Esophagus squamous epithelium (tissue), 5 donors: ENCODE measurements around the gene ETV6. TPM values are rescaled to one million over a fixed set of nuclear protein-coding genes. Genes with fewer than 3 reads are reported as not detected.

ENCODE experiments used
- DNase-seq: peaks from one replicate; lab custom pipeline; 2025; lab: John Stamatoyannopoulos, UW
- H3K27ac ChIP-seq, 4 donors: fragments of 200-600 bp; sonication (generic); one replicate each; pipeline ENCODE4 v1.5.1; 2016 to 2019; ENCODE audit warnings: mild to moderate bottlenecking in 1 of 4
- H3K27me3 ChIP-seq, 4 donors: fragments of 200-600 bp; sonication (generic); 1 replicate in 3 of 4; 2 replicates in 1 of 4; pipeline versions ENCODE4 v1.5.1 to v1.6.0; 2017 to 2021; ENCODE audit warnings: antibody characterized with exemption in 1 of 4
- H3K36me3 ChIP-seq, 3 donors: fragments of 200-600 bp; sonication (generic); one replicate each; pipeline ENCODE4 v1.5.1; 2016 to 2019
- H3K4me1 ChIP-seq, 3 donors: fragments of 200-600 bp; sonication (generic); one replicate each; pipeline ENCODE4 v1.5.1; 2017 to 2019
- H3K4me3 ChIP-seq, 4 donors: fragments of 200-600 bp; sonication (generic); 1 replicate in 3 of 4; 2 replicates in 1 of 4; pipeline ENCODE4 v1.5.1; 2016 to 2019; ENCODE audit warnings: mild to moderate bottlenecking in 2 of 4, moderate library complexity in 1 of 4
- H3K9me3 ChIP-seq, 3 donors: fragments of 200-600 bp; sonication (generic); one replicate each; pipeline ENCODE4 v1.5.1; 2016 to 2019
- POLR2A ChIP-seq, 4 donors: fragments of 450-650 bp; IDR thresholded peaks; one replicate each; pipeline ENCODE4 v1.6.1; 2017; ENCODE audit warnings: antibody characterized with exemption in 4 of 4, mild to moderate bottlenecking in 4 of 4, moderate library complexity in 3 of 4
- WGBS, 2 donors: methylation state at CpG; one replicate each; pipeline ENCODE4 v1.1.5; 2018; 5-methylcytosine and 5-hydroxymethylcytosine counted together
- intact Hi-C: fragments of 100-400 bp; cut with DNase I; formaldehyde crosslinking; loops from one replicate; pipeline ENCODE4 v1.15.0; 2022
- total RNA-seq, 4 donors: library from RNA; depleted of rRNA; stranded (reverse); fragments of >200 nt; gene quantifications; one replicate each; pipeline ENCODE4 v1.1.0, GENCODE V29; 2016
- TF ChIP-seq, protein P1 (sequence below), 6 experiments: fragments of 450-650 bp in 4 of 6; fragments of 200-600 bp in 2 of 6; sonication (generic) in 2 of 6; IDR thresholded peaks; one replicate each; pipeline ENCODE4 v1.5.1; 2016 to 2019; ENCODE audit warnings: antibody characterized with exemption in 6 of 6, mild to moderate bottlenecking in 4 of 6, moderate library complexity in 4 of 6
- donor health status: DM: yes; HTN: yes; CAD: no.

Gene ETV6
- total RNA-seq, 4 donors from 2014 or later = 11.3 to 17.3 (median 13.8) TPM

DNA sequence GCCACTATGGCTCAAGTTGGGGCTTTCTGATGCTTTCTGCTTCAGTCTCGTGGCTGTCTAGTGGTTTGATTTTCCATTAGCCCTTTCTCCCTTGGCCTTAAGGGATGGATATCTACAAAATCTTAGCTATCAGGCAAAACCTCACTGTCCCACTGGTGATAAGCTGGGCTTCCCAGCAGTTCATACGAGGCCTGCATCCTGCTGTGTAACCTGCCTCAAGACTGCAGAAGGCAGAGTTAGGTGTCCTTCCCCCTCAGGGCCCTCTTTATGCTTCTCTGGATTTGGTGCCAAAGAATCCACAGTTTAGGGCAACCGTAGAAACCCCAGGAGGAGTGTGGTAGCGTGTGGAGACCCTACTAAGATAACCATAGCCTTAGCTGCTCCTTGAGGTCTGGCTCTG is 38.9 kb downstream of the ETV6 start:
- Histone ChIP-seq H3K27me3 (no peaks in the 10 kb centered on the region), H3K27ac (peak overlapping the region in 1 of 4 donors; percentile 35), H3K4me3 (no peak overlapping the region), H3K9me3 (no peaks in the 10 kb centered on the region), H3K4me1 (peaks cover 11 to 71% (median 22%) of the 10 kb centered on the region in 3 donors), H3K36me3 (no peaks in the 10 kb centered on the region)
- no peak for DNase-seq
- intact Hi-C loops = no loop called here
- WGBS, 2 donors = 70% methylated on average over 4 of the region's 4 CpGs; no CpG with 5 or more reads in 1 of the 2 donors
- TF ChIP-seq, protein P1, sequence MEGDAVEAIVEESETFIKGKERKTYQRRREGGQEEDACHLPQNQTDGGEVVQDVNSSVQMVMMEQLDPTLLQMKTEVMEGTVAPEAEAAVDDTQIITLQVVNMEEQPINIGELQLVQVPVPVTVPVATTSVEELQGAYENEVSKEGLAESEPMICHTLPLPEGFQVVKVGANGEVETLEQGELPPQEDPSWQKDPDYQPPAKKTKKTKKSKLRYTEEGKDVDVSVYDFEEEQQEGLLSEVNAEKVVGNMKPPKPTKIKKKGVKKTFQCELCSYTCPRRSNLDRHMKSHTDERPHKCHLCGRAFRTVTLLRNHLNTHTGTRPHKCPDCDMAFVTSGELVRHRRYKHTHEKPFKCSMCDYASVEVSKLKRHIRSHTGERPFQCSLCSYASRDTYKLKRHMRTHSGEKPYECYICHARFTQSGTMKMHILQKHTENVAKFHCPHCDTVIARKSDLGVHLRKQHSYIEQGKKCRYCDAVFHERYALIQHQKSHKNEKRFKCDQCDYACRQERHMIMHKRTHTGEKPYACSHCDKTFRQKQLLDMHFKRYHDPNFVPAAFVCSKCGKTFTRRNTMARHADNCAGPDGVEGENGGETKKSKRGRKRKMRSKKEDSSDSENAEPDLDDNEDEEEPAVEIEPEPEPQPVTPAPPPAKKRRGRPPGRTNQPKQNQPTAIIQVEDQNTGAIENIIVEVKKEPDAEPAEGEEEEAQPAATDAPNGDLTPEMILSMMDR (IDR thresholded peaks at IDR 0.05) = no peak
- TF ChIP-seq POLR2A (IDR thresholded peaks at IDR 0.05) = no peak

DNA sequence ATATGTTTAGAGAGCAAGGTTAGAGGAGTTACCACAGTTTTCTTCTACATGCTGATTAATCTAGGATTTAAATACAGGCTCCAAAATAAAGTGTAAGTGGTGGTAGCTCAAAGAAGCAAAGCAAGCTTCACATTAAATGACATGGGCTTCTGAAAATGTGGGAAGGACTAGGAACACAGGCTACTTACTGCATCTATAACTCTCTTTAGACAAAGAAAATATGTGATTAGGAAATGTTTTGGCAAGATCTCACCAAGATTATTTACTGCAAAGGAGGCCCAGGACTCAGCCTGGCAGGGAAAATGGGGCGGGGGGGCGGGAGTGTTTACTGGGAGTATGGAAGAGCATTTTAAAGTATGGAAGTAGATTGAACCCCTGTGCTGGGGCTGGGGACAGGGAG is 39.4 kb downstream of the ETV6 start:
- intact Hi-C loops = no loop called here
- DNase-seq = no peak
- H3K9me3 ChIP-seq = no peaks in the 10 kb centered on the region
- H3K27ac ChIP-seq = no peak overlapping the region
- H3K36me3 ChIP-seq = no peaks in the 10 kb centered on the region
- TF ChIP-seq POLR2A (IDR thresholded peaks at IDR 0.05) = no peak
- TF ChIP-seq, protein P1 (IDR thresholded peaks at IDR 0.05) = no peak
- H3K4me3 ChIP-seq = no peak overlapping the region
- H3K4me1 ChIP-seq = peaks cover 11 to 73% (median 19%) of the 10 kb centered on the region in 3 donors
- 80 to 84% methylated on average over 1 to 2 of the region's 2 CpGs for WGBS, 2 donors
- no peaks in the 10 kb centered on the region for H3K27me3 ChIP-seq

DNA sequence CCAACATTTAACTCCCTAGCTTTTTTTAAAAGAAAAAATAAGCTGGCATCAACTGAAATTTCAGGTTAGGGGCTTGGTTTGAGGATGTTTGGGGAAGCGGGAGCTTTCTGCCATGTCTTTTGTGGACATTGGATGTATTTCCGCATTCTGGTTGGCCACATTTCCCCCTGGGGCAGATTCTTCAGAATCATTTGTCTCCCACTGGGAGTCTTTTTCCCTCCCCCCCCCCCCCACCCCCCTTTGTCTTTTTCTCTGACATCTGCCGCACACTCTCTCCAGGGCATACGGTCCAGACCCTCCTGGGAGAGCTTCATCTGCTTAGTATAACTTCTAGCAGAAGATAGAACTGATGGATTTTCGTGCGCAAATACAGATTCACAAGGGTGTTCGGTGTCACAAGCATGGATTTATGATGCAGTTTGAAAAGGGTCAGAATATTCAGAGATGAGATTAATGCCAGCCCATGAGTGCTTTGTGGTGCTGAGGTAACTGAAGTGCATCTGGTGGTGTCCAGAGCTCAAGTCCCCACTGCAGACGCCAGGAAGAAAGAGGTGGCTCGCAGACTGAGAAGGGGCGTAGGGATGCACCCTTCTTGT is 40.2 kb downstream of the ETV6 start:
- Histone ChIP-seq H3K4me3 (no peak overlapping the region), H3K36me3 (no peaks in the 10 kb centered on the region), H3K27ac (no peak overlapping the region), H3K27me3 (no peaks in the 10 kb centered on the region), H3K4me1 (peaks cover 11 to 73% (median 19%) of the 10 kb centered on the region in 3 donors), H3K9me3 (no peaks in the 10 kb centered on the region)
- intact Hi-C loops = no loop called here
- TF ChIP-seq, protein P1 (IDR thresholded peaks at IDR 0.05) = no peak
- no peak for TF ChIP-seq POLR2A (IDR thresholded peaks at IDR 0.05)
- 88 to 94% methylated on average over 9 to 10 of the region's 10 CpGs for WGBS, 2 donors
- DNase-seq = no peak

DNA sequence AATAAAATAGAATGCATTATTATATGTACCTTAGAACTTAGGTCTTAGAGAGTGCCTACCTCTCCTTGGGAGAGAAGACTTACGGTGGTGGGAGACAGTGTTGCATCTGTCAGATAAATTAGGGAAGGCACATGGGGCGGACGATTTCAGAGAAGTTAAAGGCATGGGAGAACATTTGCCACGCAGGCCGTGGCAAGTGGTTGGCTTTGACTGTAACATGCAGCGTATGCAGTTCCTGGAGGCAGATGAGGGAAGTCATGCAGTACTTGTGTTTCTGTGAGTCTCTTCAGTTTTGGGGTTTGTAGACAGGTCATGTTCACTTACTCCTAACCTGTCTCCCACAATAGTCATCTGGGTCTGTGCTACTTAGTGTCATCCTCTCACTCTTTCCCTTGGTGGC is 43.6 kb downstream of the ETV6 start:
- Histone ChIP-seq H3K4me3 (no peak overlapping the region), H3K27me3 (no peaks in the 10 kb centered on the region)
- intact Hi-C loops = no loop called here

DNA sequence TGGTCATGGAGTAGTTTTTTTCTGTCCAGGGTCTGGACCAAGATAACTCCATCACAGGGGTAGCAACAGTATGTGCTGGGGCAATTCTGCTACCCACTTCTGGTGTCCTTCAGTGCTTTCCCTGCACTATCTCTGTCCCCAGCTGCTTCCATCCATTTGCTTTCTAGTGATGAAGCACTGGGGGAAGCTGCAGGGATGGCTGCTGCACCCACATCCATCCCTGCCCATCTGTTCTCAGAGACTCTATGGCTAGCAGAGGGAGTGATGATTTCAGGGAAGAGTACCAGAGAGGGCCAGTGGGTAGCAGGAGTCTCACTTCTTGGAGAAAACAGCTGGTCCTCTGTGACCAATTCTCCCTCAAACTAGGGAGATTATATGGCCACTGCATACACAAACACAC is 44.1 kb downstream of the ETV6 start:
- Histone ChIP-seq H3K4me3 (no peak overlapping the region), H3K4me1 (peaks cover 23 to 73% (median 30%) of the 10 kb centered on the region in 3 donors), H3K27me3 (no peaks in the 10 kb centered on the region), H3K36me3 (no peaks in the 10 kb centered on the region), H3K27ac (peak overlapping the region in 2 of 4 donors; percentile 17 to 65), H3K9me3 (no peaks in the 10 kb centered on the region)
- intact Hi-C loops = no loop called here
- no peak for DNase-seq
- TF ChIP-seq POLR2A (IDR thresholded peaks at IDR 0.05) = no peak
- TF ChIP-seq, protein P1 (IDR thresholded peaks at IDR 0.05) = no peak

More for the DNA sequence above, 43.6 kb downstream of the ETV6 start:
- no peaks in the 10 kb centered on the region for H3K9me3 ChIP-seq
- no peaks in the 10 kb centered on the region for H3K36me3 ChIP-seq
- no peak for DNase-seq
- H3K4me1 ChIP-seq = peaks cover 23 to 73% (median 30%) of the 10 kb centered on the region in 3 donors
- TF ChIP-seq, protein P1 (IDR thresholded peaks at IDR 0.05) = no peak
- no peak for TF ChIP-seq POLR2A (IDR thresholded peaks at IDR 0.05)
- 88 to 94% methylated on average over 6 of the region's 6 CpGs for WGBS, 2 donors
- peak overlapping the region in 1 of 4 donors; percentile 17 for H3K27ac ChIP-seq
